ENCODE data around the gene CYP2A7.
"Not testable (repeated sequence)": the region's sequence is repeated elsewhere in the genome, so short reads cannot be mapped to it uniquely, and the experiment has no call there.

The CYP2A7 gene

GRCh38 chr19:40908976-40909375 is 26.9 kb upstream of the CYP2A7 start:
- in situ Hi-C loops (cut with MboI; ENCODE audit: low sequenced_read_pairs) = loop anchor here (25.0 kb wide), 1 partner anchor 247 kb away; no protein-coding TSS in a partner anchor
- H3K27me3 ChIP-seq (ENCODE audit: low read depth) = no peaks in the 10 kb centered on the region

GRCh38 chr19:40907968-40908735 is 26.1 kb upstream of the CYP2A7 start:
- in situ Hi-C loops (cut with MboI; ENCODE audit: low sequenced_read_pairs) = loop anchor here (25.0 kb wide), 1 partner anchor 246 kb away; no protein-coding TSS in a partner anchor

More at GRCh38 chr19:40908976-40909375, 26.9 kb upstream of the CYP2A7 start:
- Histone ChIP-seq H3K36me3 (replicated peaks) (no peaks in the 10 kb centered on the region), H3K9me3 (no peaks in the 10 kb centered on the region), H3K4me1 (no peaks in the 10 kb centered on the region; the same call in 1 of the 2 replicates), H3K4me3 (no peak overlapping the region)
- DNase-seq (ENCODE audit: low spot score in 2 of 2) = peak; percentile 49 to 66

GRCh38 chr19:40906512-40906911 is 24.5 kb upstream of the CYP2A7 start:
- in situ Hi-C loops (cut with MboI; ENCODE audit: low sequenced_read_pairs) = loop anchor here (25.0 kb wide), 1 partner anchor 244 kb away; no protein-coding TSS in a partner anchor
- no peak for DNase-seq (ENCODE audit: low spot score in 2 of 2)
- Histone ChIP-seq H3K36me3 (replicated peaks) (no peaks in the 10 kb centered on the region), H3K9me3 (no peaks in the 10 kb centered on the region), H3K4me1 (no peaks in the 10 kb centered on the region; the same call in 1 of the 2 replicates), H3K4me3 (no peak overlapping the region), H3K27me3 (ENCODE audit: low read depth) (no peaks in the 10 kb centered on the region)

More at GRCh38 chr19:40907968-40908735, 26.1 kb upstream of the CYP2A7 start:
- no peak overlapping the region; the same call in 1 of the 2 replicates for H3K4me3 ChIP-seq
- H3K4me1 ChIP-seq = no peaks in the 10 kb centered on the region; the same call in 1 of the 2 replicates
- no peaks in the 10 kb centered on the region for H3K27me3 ChIP-seq (ENCODE audit: low read depth)
- H3K9me3 ChIP-seq = no peaks in the 10 kb centered on the region
- no peaks in the 10 kb centered on the region for H3K36me3 ChIP-seq (replicated peaks)
- peak in 1 of 2 experiments; percentile 77 for DNase-seq (ENCODE audit: low spot score in 2 of 2)

- not testable (repeated sequence) for H3K36me3 ChIP-seq (replicated peaks); H3K9me3 ChIP-seq; DNase-seq (ENCODE audit: low spot score in 2 of 2); H3K4me3 ChIP-seq; H3K27me3 ChIP-seq (ENCODE audit: low read depth); H3K4me1 ChIP-seq
- in situ Hi-C loops (cut with MboI; ENCODE audit: low sequenced_read_pairs) = loop anchor here (25.0 kb wide), 1 partner anchor 242 kb away; no protein-coding TSS in a partner anchor
Observed at GRCh38 chr19:40904673-40905156, 22.7 kb upstream of the CYP2A7 start.

- H3K4me1 ChIP-seq; H3K36me3 ChIP-seq (replicated peaks); DNase-seq (ENCODE audit: low spot score in 2 of 2); H3K9me3 ChIP-seq; H3K4me3 ChIP-seq; H3K27me3 ChIP-seq (ENCODE audit: low read depth): not testable (repeated sequence)
- in situ Hi-C loops (cut with MboI; ENCODE audit: low sequenced_read_pairs) = loop anchor here (25.0 kb wide), 1 partner anchor 240 kb away; no protein-coding TSS in a partner anchor
Observed at GRCh38 chr19:40901975-40902750, 20.1 kb upstream of the CYP2A7 start.

GRCh38 chr19:40900521-40900920 is 18.5 kb upstream of the CYP2A7 start:
- not testable (repeated sequence) for H3K27me3 ChIP-seq (ENCODE audit: low read depth); DNase-seq (ENCODE audit: low spot score in 2 of 2); H3K36me3 ChIP-seq (replicated peaks); H3K4me3 ChIP-seq; H3K9me3 ChIP-seq; H3K4me1 ChIP-seq
- in situ Hi-C loops (cut with MboI; ENCODE audit: low sequenced_read_pairs) = loop anchor here (25.0 kb wide), 1 partner anchor 238 kb away; no protein-coding TSS in a partner anchor

- not testable (repeated sequence) for H3K9me3 ChIP-seq; DNase-seq (ENCODE audit: low spot score in 2 of 2); H3K36me3 ChIP-seq (replicated peaks); H3K4me1 ChIP-seq; H3K4me3 ChIP-seq
- in situ Hi-C loops (cut with MboI; ENCODE audit: low sequenced_read_pairs) = loop anchor here (25.0 kb wide), 1 partner anchor 238 kb away; no protein-coding TSS in a partner anchor
- H3K27me3 ChIP-seq (ENCODE audit: low read depth) = peaks cover 10% of the 10 kb centered on the region
Observed at GRCh38 chr19:40899964-40900363, 17.9 kb upstream of the CYP2A7 start.

- DNase-seq (ENCODE audit: low spot score in 2 of 2); H3K36me3 ChIP-seq (replicated peaks); H3K9me3 ChIP-seq; H3K4me3 ChIP-seq; in situ Hi-C loops (cut with MboI; ENCODE audit: low sequenced_read_pairs); H3K4me1 ChIP-seq: not testable (repeated sequence)
- H3K27me3 ChIP-seq (ENCODE audit: low read depth) = peaks cover 12% of the 10 kb centered on the region
Observed at GRCh38 chr19:40896843-40897789, 15.1 kb upstream of the CYP2A7 start.

- DNase-seq (ENCODE audit: low spot score in 2 of 2) = no peak
- no peaks in the 10 kb centered on the region for H3K9me3 ChIP-seq
- no peak overlapping the region for H3K4me3 ChIP-seq
- peaks cover 12% of the 10 kb centered on the region for H3K27me3 ChIP-seq (ENCODE audit: low read depth)
- no peaks in the 10 kb centered on the region for H3K4me1 ChIP-seq
- H3K36me3 ChIP-seq (replicated peaks) = no peaks in the 10 kb centered on the region
- in situ Hi-C loops (cut with MboI; ENCODE audit: low sequenced_read_pairs) = no loop called here
Observed at GRCh38 chr19:40896418-40896796, 14.4 kb upstream of the CYP2A7 start.

GRCh38 chr19:40893112-40893511 is 11.1 kb upstream of the CYP2A7 start:
- H3K4me1 ChIP-seq = no peaks in the 10 kb centered on the region
- H3K9me3 ChIP-seq = no peaks in the 10 kb centered on the region
- no peaks in the 10 kb centered on the region for H3K36me3 ChIP-seq (replicated peaks)
- H3K27me3 ChIP-seq (ENCODE audit: low read depth) = peaks cover 17% of the 10 kb centered on the region
- no peak for DNase-seq (ENCODE audit: low spot score in 2 of 2)
- in situ Hi-C loops (cut with MboI; ENCODE audit: low sequenced_read_pairs) = no loop called here
- no peak overlapping the region for H3K4me3 ChIP-seq

- peaks cover 5% of the 10 kb centered on the region; the same call in 1 of the 2 replicates for H3K27me3 ChIP-seq (ENCODE audit: low read depth)
- no peaks in the 10 kb centered on the region for H3K9me3 ChIP-seq
- no peak for DNase-seq (ENCODE audit: low spot score in 2 of 2)
- no peaks in the 10 kb centered on the region for H3K36me3 ChIP-seq (replicated peaks)
- in situ Hi-C loops (cut with MboI; ENCODE audit: low sequenced_read_pairs) = no loop called here
- H3K4me1 ChIP-seq = no peaks in the 10 kb centered on the region
- H3K4me3 ChIP-seq = no peak overlapping the region
Observed at GRCh38 chr19:40889366-40889765, 7.3 kb upstream of the CYP2A7 start.

- Histone ChIP-seq H3K4me1 (no peaks in the 10 kb centered on the region), H3K4me3 (no peak overlapping the region), H3K9me3 (no peaks in the 10 kb centered on the region), H3K27me3 (ENCODE audit: low read depth) (peaks cover 5% of the 10 kb centered on the region; the same call in 1 of the 2 replicates), H3K36me3 (replicated peaks) (no peaks in the 10 kb centered on the region)
- in situ Hi-C loops (cut with MboI; ENCODE audit: low sequenced_read_pairs) = no loop called here
- DNase-seq (ENCODE audit: low spot score in 2 of 2) = no peak
Observed at GRCh38 chr19:40888191-40888590, 6.2 kb upstream of the CYP2A7 start.
